ENCODE data around the gene KBTBD8.

Gene KBTBD8

DNA sequence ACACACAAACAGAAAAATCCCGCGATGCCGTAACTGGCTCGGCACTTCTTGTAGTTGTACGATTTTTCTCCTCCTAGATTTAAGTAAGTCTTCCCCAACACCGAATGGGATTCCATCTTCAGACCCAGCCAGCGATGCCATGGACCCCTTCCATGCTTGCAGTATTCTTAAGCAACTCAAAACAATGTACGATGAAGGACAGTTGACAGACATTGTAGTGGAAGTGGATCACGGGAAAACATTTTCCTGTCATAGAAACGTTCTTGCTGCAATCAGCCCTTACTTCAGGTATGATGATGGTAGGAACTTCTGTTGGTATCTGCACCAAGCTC, 763 bp downstream of the KBTBD8 start:
- DNase-seq (ENCODE audit: low spot score), result no peak

DNA sequence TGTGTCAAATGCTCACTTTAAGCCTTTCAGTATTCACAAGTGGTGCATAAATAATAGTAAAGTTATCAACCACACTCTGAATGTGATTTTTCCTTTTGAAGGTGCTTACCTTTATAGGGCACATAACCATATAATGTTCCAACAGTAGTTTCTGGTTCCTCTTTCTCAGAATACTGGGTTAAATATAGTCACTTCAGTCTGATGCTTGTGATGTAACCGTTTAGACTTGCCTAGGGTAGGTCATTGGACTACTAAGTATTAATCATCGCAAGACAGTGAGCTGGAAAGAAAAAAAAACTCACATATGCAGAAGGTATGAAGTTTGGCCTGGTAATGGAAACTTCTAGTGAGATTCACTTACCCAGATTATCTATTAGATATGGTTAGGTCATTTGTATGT, 1.9 kb downstream of the KBTBD8 start:
- no peak for DNase-seq (ENCODE audit: low spot score)

DNA sequence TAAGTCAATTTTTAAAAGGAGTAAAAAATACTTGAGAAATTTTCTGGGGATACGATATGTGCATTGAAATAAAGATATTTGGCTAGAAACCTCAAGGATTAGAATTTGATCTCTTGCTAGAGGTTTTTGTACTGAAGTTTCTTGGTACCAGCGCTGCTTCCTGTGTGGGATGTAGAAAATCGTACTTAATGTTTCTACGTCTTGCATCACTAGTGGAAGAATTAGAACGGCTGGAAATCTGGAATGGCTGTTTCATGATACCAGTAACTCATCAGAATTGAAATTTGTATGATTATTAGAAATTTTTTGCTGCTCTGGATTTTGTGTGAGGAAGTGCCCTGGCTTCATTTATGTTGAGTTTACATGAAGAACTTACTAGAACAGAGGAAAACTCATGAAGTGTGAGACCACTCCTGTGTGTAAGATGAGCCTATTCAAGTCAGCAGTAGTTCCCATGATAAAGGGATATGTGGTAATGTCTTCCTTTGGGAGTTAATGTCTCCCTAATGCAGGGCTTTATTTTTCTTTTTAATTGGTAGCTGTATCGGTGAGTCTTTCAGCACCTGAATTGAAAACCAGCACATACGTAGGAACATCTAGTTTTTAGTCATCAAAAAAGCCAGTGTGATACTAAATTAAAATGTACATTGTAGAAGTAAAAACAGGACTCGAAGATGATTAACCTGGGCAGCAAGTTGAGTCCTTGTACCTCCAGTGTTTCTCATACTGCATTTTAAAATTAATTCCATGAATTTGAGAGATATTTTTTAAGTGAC, 3.2 kb downstream of the KBTBD8 start:
- DNase-seq (ENCODE audit: low spot score), result no peak

DNA sequence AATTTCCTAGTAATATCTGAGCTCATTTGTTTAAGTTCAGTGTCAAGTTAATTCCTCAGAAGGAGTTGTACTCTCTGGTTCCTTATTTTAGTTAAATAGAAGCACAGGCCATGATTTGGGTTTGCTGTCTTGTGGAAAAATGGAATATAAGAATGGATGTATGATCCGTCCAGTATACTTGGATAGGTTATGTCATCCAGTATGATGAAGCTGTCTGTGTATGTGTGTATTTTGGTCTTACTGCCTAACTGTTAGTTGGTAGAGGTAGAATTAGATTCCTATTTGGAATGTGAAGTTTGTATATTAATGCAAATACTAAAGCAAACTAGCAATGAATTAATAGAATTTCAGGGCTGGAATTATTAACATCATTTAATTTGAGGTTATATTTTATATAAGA, 7.9 kb downstream of the KBTBD8 start:
- DNase-seq (ENCODE audit: low spot score), result no peak

DNA sequence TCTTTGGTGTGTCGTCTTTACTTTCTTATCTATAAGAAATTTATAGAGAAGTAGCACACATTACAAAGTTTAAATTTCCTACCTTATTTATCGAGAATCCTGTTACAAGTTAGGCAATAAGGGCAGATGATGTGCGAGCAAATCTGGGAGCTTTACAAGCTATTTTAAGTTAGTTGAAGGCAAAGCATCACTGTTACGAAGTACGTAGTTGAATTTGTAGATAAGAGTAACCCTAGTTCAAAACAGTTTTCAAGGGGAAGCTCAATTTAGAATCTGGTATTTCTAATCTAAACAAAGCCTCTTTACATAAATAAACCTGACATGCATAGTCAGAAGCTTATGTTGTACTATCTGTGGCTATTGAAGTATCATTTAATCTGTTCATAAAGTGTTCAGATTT, 8.4 kb downstream of the KBTBD8 start:
- no peak for DNase-seq (ENCODE audit: low spot score)

DNA sequence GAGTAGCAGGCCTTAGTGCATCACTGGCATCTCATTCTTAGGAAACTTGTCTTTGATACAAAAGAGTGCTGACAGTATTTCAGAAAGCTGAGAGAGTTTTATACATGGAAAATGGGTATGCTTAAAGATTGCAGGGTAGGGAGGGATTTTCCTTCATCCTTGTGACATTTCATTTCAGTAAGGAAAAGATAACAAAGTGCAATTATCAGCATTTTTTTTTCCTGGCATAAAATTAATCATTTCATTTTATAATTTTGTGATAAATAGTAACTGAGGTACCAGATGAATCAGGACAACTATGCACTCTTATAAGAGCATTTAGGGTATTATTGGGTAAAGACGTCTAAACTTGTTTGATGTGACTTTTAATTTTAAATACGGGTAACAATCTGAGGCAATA, 10.3 kb downstream of the KBTBD8 start:
- DNase-seq (ENCODE audit: low spot score), result no peak

DNA sequence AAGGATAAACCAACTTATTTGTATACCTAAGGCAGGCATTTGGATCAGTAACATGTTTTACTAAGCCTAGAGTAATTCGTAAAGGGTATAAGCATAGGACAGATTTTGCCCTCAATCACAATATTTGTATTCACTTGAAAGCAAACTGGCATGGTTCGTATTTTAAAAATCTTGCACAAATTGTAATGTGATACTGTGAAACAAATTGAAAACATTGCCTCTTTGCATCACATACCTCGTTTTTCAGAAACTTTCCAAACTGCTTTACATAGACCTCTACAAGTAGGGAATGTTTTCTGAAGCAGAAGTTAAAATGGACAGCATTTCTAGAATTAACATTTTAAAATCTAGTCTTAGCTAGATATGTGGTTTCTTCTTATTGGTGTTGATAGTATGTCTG, 11.6 kb downstream of the KBTBD8 start:
- DNase-seq (ENCODE audit: low spot score), result no peak

DNA sequence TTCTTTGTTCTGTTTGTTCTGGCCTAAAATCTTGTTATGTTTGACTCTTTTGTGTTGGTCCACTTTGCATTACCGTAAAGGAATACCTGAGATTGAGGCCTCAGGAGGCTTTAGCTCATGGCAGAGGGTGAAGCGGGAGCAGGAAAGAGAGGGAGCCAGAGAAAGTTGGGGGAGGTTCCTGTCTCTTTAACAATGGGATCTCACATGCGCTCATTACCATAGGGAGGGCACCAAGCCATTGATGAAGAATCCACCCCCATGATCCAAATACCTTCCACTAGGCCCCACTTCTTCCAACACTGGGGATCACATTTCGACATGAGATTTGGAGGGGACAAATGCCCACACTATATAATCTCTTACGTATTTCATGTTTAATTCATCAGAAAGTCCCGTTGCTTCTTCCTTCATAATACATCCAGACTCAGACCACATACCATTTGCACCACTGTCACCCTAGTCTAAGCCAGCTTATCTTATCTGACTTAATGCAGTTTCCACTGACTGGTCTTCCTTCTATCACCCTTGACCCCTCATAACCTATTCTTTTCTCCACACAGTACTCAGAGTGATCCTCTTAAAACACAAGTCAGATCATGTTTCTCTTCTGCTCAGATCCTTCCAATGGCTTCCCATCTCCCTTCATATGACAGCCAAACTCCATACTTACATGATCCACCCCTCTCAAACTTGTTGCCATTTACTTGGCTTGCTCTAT, 13.5 kb downstream of the KBTBD8 start:
- DNase-seq (ENCODE audit: low spot score), result no peak

DNA sequence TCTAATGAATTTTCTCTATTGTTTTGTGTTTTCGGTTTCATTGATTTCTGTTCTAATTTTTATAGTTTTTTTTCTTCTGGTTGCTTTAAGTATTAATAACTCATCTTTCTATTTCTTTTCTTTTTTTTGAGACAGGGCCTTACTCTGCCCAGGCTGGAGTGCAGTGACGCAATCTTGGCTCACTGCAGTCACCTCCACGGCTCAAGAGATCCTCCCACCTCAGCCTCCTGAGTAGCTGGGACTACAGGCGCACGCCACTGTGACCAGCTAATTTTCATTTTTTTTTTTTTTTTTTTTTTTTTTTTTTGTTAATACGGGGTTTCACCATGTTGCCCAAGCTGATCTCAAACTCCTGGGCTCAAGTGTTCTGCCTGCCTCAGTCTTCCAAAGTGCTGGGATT, 14.5 kb downstream of the KBTBD8 start:
- no peak for DNase-seq (ENCODE audit: low spot score)

DNA sequence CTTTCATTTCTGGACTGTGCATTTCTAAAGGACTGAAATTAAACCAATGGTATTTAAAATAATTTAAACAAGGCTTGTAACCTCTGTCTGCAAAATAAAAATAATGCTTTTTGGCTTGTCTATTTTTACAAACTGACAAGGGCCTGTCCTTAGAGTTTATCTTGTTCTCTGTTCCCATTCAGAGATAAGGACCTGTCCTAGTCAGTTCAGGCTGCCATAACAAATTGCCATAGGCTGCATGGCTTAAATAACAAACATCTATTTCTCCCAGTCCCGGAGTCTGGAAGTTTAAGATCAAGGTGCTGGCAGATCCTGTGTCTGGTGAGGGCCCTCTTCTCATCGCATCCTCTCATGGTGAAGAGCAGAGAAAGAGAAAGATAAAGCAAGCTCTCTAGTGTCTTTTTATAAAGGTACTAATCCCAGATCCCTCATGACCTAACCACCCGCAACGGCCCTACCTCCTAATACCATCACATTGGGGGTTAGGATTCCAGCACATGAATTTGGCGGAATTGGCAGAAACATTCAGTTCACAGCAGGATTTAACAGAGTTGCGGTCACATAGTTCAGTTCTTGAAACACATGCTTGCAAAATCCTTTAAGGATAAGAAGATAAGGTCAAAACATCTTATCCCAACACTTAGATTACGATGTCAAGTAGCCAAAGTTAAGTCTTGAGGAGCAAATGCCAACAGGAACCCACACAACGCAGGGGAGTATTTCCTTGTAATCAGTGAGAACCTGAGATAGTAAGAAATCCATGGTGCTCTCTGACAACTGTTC, 17.8 kb downstream of the KBTBD8 start:
- no peak for DNase-seq (ENCODE audit: low spot score)

DNA sequence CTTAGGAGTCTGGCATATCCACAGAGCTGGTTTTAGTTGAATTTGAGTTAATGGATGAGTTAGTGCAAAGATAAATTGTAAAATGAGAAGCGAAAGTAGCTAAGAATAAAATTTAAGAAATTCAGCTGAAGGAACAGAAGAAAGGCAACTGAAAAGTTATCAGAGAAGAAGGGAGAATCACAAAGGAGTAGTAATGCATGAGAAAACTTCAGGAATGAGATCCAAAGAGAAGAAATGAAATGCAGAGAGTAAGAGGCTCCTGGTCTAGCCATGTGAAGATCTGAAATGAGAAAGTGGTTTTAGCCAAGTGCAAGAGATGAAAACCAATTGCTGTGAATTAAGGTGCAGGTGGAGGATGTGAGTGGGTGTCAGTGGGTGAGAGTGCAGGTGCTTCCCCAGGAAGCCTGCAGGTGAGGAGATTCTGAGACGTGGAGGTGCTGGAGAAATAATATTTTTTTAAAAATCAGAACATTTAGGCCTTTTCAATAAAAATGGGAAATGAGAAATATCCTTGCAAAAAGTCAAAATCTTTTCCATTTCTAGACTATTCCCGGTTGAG, 18.5 kb downstream of the KBTBD8 start:
- DNase-seq (ENCODE audit: low spot score), result no peak

DNA sequence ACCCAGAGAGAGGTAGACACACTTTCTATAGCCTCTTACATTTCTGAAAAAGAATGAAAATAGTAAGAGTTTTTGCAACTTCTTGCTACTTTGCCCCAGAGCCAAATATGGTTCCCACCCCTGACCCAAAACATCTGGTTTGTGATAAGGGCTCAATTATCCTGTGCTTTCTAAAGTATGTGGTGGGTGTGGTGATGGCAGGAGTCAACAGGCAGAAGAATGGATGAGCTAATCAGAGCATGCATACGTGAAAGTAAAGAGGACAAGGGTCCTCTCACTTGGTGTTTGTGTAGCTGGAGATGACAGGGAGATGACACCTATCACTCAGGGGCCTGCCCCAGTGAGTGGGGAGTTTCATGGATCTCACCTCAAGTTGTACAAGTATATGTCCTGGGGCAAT, 19.1 kb downstream of the KBTBD8 start:
- DNase-seq (ENCODE audit: low spot score), result peak; percentile 3

DNA sequence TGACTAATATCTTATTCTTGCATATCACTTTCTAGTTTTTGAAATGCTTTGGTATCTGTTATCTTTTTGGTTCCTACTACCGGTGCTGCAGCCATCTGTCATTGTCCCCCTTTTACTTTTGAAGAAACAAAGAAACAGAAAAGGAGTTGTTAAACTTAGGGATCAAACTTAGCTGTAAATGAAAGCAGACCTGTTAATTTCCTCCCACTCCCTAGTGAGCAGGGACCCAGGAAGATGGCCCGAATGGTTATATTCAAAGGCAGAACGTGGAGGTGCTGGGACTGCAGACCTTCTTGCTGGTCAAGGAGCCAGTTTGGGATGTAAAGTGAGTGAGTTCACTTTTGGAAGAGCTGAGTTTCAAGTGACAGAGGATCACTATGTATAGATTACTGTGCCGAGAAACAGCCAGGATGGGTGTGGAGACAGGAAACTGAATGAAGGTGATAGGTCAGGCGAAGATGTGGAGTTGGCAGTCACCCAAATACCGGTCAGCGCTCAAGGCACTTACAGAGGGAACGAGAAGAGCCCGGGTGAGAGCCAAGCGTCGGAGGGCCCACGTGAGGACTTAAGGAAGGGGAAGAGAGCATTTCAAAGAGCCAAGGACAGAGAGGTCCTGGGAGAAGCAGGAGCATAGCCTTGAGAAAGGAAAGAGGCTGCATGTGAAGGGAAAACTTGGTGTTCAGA, 20.1 kb downstream of the KBTBD8 start:
- DNase-seq (ENCODE audit: low spot score), result no peak

DNA sequence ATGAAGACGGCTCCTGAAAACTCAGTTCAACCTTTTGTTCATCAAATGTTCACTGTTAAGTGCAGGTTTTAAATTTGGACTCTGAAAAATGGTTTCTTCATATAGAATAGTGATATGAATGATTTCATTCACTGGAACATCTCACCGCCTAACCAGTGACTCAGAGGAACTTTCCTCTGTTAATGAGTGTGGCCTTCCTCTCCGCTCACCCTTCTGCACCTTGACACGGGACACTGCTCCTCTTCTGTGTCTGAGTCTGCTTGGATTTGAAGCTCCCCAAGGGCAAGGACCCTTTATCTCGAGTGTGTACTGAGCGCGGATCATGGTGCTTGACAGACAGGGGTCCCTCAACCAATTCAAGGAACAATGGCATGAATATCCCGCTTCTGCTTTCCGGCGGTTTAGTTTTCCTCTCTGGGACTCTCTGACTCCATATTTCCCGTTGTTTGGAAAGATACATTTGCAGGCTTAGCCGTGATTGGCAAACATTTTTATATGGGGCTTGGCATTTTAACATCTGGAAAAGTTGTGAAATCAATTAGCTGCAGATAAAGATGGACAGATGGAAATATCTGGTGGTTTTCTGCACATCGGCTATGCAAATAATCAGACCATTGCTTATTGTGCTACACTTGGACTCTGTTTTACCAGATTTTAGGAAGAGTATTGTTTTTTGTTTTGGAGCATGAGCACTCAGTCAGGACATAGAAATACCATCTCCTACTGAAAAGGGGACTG, 20.9 kb downstream of the KBTBD8 start:
- DNase-seq (ENCODE audit: low spot score), result no peak

DNA sequence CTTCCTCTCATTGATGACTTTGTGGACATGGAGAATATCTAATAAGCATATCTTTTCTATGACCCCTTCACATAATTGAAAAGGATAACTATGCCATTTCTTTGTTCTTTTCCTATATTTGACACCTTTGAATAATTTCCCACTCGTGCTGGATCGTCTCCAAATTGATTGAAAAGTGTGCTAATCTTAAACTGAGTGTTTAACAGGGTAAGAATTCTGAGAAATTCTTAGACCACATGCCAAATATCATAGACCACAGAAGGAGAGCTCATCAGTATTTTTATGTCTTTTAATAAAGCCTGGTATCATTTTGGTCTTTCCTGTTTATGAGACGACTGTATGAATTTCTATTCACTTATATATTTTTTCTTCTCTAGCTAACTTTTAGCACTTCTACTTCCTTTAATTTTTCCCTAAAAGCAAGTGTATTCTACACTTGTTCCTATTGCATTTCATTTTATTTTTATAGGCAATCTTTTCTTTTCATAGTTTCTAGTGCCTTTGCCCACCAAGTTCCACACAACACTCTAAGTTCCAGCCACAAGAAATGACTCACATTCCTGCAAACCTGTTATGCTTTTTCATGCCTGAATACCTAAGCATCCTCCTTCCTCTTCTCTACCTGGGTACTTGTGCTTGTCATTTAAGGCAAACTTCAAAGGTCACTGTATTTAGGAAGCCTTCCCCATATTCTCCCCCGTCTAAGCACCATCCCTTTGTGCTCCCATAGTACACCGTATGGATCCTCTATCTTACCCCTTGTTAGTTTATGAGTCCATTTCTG, 30.1 kb downstream of the KBTBD8 start:
- DNase-seq (ENCODE audit: low spot score), result no peak

DNA sequence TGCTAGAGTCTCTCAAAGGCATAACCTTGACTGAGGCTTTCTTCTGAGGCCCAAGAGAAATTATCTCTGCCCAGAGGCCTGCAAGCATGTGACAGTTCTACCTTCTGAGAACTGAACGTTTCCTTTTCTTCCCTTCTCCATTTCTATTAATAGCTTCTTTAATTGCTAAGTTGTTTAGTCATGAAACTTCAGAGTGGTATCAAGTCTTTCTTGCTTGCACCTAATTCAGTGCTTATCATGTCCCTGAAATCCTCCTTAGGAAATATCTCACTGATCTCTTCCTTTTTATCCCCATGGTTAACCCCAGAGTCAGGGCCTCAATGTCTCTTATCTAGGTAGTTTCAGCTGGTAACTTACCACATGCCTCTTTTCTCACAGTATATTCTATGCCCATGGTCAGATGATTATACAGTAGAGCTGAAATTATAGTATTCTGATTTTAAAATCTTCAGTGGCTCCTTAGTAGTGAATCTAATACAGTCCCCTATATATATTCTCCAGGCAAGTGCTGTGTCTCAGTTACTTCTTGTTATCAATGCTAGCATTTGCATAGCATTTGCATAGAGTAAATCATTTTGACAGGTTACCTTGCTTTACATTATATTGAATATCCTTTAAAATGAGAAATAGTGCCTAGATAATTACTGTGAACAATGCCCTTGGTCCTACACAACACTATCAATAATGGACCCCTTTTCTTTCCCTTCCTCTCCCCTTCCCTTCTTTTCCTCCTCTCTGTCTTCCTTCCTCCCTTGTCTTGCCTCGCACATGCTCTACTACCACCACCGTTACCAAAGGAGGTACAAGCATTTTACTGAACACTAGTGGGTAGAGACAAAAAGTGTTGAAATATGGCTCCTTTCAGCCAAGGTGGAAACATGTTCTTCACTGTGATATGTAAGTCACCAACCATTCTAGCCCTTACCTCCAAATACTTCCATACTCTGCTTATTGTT, 33.0 kb downstream of the KBTBD8 start:
- DNase-seq (ENCODE audit: low spot score), result no peak

DNA sequence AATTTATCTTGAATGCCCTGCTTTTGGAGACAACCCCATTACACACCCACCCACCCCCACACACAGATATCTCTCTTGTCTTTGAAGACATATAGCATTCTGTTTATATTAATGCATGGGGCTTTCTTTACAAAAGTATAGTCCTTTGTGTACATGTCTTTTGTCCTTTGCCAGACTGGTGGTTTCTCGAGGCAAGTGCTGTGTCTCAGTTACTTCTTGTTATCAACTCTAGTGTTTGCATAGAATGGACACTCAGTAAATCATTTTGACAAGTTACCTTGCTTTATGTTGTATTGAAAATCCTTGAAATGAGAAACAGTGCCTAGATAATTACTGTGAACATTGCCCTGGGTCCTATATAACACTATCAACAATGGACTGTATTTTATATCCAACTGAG, 33.9 kb downstream of the KBTBD8 start:
- no peak for DNase-seq (ENCODE audit: low spot score)

DNA sequence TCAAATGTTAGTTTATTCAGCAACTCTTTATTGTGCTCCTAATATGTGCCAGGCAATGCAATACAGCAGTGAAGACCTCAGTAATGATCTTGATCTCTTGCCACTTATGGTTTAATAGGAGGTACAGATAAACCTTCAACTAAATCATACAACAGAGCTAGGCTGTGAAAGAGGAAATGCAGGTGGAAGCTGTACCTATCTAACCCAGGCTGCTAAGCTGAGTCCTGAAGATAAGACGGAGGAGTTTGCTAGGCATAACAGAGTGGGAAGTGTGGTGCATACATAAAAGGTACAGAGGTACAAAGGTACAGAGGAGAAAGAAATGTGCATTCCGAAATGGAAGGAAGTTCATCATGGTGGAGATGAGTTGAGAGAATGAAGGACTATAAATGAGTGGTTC, 35.0 kb downstream of the KBTBD8 start:
- DNase-seq (ENCODE audit: low spot score), result no peak

DNA sequence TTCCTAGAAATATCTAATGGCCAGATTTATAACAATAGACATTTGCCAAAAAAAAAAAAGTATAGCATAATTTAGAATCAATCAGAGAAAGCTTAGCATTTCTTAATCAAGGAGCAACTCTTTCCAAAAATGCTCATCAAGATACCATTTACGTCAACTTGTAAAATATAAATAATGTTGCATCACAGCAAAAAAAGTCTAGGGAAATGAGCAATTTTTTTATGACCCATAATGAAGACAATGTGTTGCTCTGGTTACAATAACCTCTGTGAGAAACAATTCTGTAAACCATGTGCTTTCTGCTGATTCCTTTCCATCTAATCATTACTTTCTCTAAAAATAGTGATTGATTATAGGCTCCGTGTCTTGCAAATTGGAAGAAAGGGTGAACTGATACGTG, 36.3 kb downstream of the KBTBD8 start:
- no peak for DNase-seq (ENCODE audit: low spot score)

DNA sequence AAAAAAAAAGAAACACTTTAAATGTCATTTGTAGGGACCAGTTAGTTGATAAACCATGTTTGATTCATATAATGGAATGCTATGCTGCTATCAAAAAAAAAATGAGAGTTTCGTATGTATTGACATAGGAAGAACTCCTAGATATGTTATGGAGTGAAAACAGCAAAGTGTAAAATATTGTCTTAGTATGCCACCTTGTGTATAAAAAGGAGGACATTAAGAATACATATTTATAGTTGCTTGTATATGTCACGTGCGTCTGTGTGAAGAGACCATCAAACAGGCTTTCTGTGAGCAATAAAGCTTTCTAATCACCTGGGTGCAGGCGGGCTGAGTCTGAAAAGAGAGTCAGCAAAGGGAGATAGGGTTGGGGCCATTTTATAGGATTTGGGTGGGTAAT, 39.5 kb downstream of the KBTBD8 start:
- no peak for DNase-seq (ENCODE audit: low spot score)
